Endothelial cell of umbilical vein (primary cell): Measurements from ENCODE around the gene AP2A2. TPM values are rescaled to one million over a fixed set of nuclear protein-coding genes. Genes with fewer than 3 reads are reported as not detected.

ENCODE experiments used
- BruUV-seq: library from RNA; stranded (reverse); fragments of 400-500 nt; replicated peaks from 2 replicates; lab custom pipeline; 2021; lab: Mats Ljungman, UMichigan
- CTCF ChIA-PET: fragments of 300-600, 350-600 bp; sonication (Branson Sonifier 250); formaldehyde crosslinking; loops from one replicate; lab custom pipeline; 2021; ENCODE audit warnings: antibody characterized with exemption, inconsistent platforms; lab: Charles Lee
- POLR2A ChIA-PET: fragments of 300-600, 350-600 bp; sonication (Branson Sonifier 250); formaldehyde crosslinking; loops from one replicate; lab custom pipeline; 2021; ENCODE audit warnings: antibody characterized with exemption, inconsistent platforms; lab: Charles Lee
- DNase-seq: peaks from one replicate; pipeline ENCODE4 v3.0.0-alpha.2; 2011; ENCODE audit warnings: low read depth, low spot score
- FAIRE-seq: peaks from 2 replicates; lab custom pipeline; 2011; peaks lifted over from hg19 to GRCh38; lab: Jason Lieb, UNC
- H2AFZ ChIP-seq: 2 replicates; pipeline ENCODE4 v1.6.0; 2012; ENCODE audit warnings: low read depth, low read length, control low read depth, inconsistent platforms
- H3K27ac ChIP-seq: 2 replicates; pipeline ENCODE4 v1.5.1; 2011; ENCODE audit warnings: low read depth, mild to moderate bottlenecking, control low read depth, low read length, moderate library complexity; ENCODE audit not compliant: insufficient read depth
- H3K27me3 ChIP-seq, 2 experiments: 2 replicates each; pipeline versions ENCODE4 v1.6.0 to v1.6.1; 2011; ENCODE audit warnings: low read length in 2 of 2, mixed read lengths in 1 of 2; ENCODE audit not compliant: control insufficient read depth in 2 of 2, insufficient read depth in 2 of 2
- H3K36me3 ChIP-seq, 2 experiments: 2 replicates in 1 of 2; 3 replicates in 1 of 2; pipeline ENCODE4 v1.5.1; 2011; ENCODE audit warnings: low read length in 2 of 2, mild to moderate bottlenecking in 1 of 2, moderate library complexity in 1 of 2; ENCODE audit not compliant: control insufficient read depth in 2 of 2, insufficient read depth in 2 of 2; ENCODE audit errors: extremely low read depth in 1 of 2
- H3K4me1 ChIP-seq: 3 replicates; pipeline ENCODE4 v1.5.1; 2011; ENCODE audit warnings: mild to moderate bottlenecking, low read length; ENCODE audit not compliant: control insufficient read depth, insufficient read depth; ENCODE audit errors: extremely low read depth
- H3K4me2 ChIP-seq: 2 replicates; pipeline ENCODE4 v1.6.1; 2011; ENCODE audit warnings: low read length, control low read depth, mixed read lengths; ENCODE audit not compliant: insufficient read depth
- H3K4me3 ChIP-seq, 3 experiments: fragments of 200-600 bp in 1 of 3; sonication (generic), shearing (Covaris generic) in 1 of 3; replicated peaks in 1 of 3; 2 replicates each; pipeline ENCODE4 v1.5.1; 2011 to 2016; ENCODE audit warnings: control low read depth in 3 of 3, low read length in 3 of 3, mild to moderate bottlenecking in 2 of 3, inconsistent platforms in 1 of 3, low read depth in 1 of 3, moderate library complexity in 1 of 3; ENCODE audit not compliant: insufficient read depth in 1 of 3
- H3K79me2 ChIP-seq: 2 replicates; pipeline ENCODE4 v1.6.0; 2012; ENCODE audit warnings: low read length, inconsistent platforms; ENCODE audit not compliant: control insufficient read depth, insufficient read depth
- H3K9ac ChIP-seq: replicated peaks from 2 replicates; pipeline ENCODE3; 2011; ENCODE audit warnings: low read length, control low read depth; ENCODE audit not compliant: insufficient read depth; ENCODE audit errors: extremely low read depth
- H3K9me1 ChIP-seq: replicated peaks from 3 replicates; pipeline ENCODE4 v1.6.0; 2011; ENCODE audit warnings: mild to moderate bottlenecking, low read length; ENCODE audit not compliant: control insufficient read depth, insufficient read depth; ENCODE audit errors: extremely low read depth
- H3K9me3 ChIP-seq: replicated peaks from 2 replicates; pipeline ENCODE4 v1.5.1; 2012; ENCODE audit warnings: low read length, inconsistent platforms; ENCODE audit not compliant: control insufficient read depth, insufficient read depth
- H4K20me1 ChIP-seq: replicated peaks from 2 replicates; pipeline ENCODE3; 2011; ENCODE audit warnings: mild to moderate bottlenecking, low read length; ENCODE audit not compliant: control insufficient read depth, insufficient read depth; ENCODE audit errors: extremely low read depth
- EZH2 ChIP-seq: IDR thresholded peaks from 2 replicates; pipeline ENCODE4 v1.6.1; 2012; ENCODE audit warnings: borderline replicate concordance, low read depth, mild to moderate bottlenecking, moderate library complexity, low read length, inconsistent platforms; ENCODE audit not compliant: severe bottlenecking
- FOS ChIP-seq: IDR thresholded peaks from 2 replicates; pipeline ENCODE4 v1.6.1; 2011; ENCODE audit warnings: mild to moderate bottlenecking, low read length, moderate library complexity, borderline replicate concordance; ENCODE audit not compliant: insufficient read depth
- GATA2 ChIP-seq: IDR thresholded peaks from 2 replicates; pipeline ENCODE4 v1.7.0; 2011; ENCODE audit warnings: low read depth, mild to moderate bottlenecking, moderate library complexity, mixed read lengths, low read length; ENCODE audit not compliant: insufficient read length, insufficient read depth
- JUN ChIP-seq: IDR thresholded peaks from 2 replicates; pipeline ENCODE4 v1.6.1; 2011; ENCODE audit warnings: borderline replicate concordance, low read depth; ENCODE audit not compliant: insufficient read length, insufficient read depth
- MYC ChIP-seq: IDR thresholded peaks from one replicate; pipeline ENCODE4 v1.6.1; 2011; ENCODE audit warnings: mild to moderate bottlenecking, low read depth, low read length
- POLR2A ChIP-seq: IDR thresholded peaks from 2 replicates; pipeline ENCODE4 v1.6.1; 2012; ENCODE audit warnings: low read depth, mild to moderate bottlenecking, control low read depth, low read length
- POLR2AphosphoS5 ChIP-seq: IDR thresholded peaks from 2 replicates; pipeline ENCODE4 v1.6.1; 2012; ENCODE audit warnings: low read depth, mild to moderate bottlenecking, control low read depth, low read length, moderate library complexity; ENCODE audit not compliant: insufficient read depth
- dilution Hi-C: fragments of 300-500 bp; cut with MboI; formaldehyde crosslinking; loops from one replicate; pipeline ENCODE4 v1.15.0; 2019; ENCODE audit warnings: low sequenced_read_pairs; ENCODE audit not compliant: extremely low pct_ligation_motif_present
- intact Hi-C: fragments of 100-400 bp; cut with micrococcal nuclease; formaldehyde crosslinking; loops from one replicate; pipeline ENCODE4 v1.10.0; 2022
- polyA plus RNA-seq, 4 experiments: library from polyadenylated mRNA; depleted of rRNA in 3 of 4; stranded (reverse) in 3 of 4; unstranded in 1 of 4; fragments of >200 nt; gene quantifications; 2 replicates each; pipeline versions ENCODE4 v1.2.1 to v1.2.3, GENCODE V29; 2011 to 2012; ENCODE audit warnings: missing spikeins in 1 of 4
- total RNA-seq: library from RNA; stranded (reverse); gene quantifications from 2 replicates; pipeline ENCODE4 v1.2.3, GENCODE V29; 2021
- TF ChIP-seq, protein P1 (sequence below), 2 donors: IDR thresholded peaks; 1 replicate in 1 of 2; 2 replicates in 1 of 2; pipeline ENCODE4 v1.5.1; 2011; ENCODE audit warnings: low read length in 2 of 2, mild to moderate bottlenecking in 2 of 2, moderate library complexity in 2 of 2, control low read depth in 1 of 2, inconsistent platforms in 1 of 2, low read depth in 1 of 2; ENCODE audit not compliant: insufficient read depth in 1 of 2; ENCODE audit errors: extremely low read depth in 1 of 2
- TF ChIP-seq, protein P2 (sequence below): IDR thresholded peaks from 2 replicates; pipeline ENCODE4 v1.6.1; 2011; ENCODE audit not compliant: insufficient read depth, insufficient read length

The AP2A2 gene
- total and polyA plus RNA-seq, 2 donors (not counting 3 experiments of a cell fraction or from before 2014, with no cell fraction given), result 89.5 to 92.6 TPM

DNA sequence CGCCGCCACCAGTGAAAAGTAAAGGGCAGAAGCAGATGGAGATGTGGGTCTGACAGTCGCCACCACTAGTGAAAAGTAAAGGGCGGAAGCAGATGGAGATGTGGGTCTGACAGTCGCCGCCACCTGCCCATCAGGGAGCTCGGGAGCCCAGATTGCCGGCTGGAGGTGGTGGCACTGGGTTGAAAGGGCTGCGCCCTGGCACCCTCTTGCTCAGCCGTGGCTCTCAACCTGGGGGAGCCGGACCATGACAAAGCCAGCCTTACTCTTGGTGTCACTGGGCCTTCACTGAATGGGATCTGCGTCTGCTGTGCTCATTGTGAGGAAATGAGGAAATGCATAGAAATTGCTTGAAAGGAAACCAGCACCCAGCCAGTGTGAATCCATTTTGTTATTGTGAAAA is 36.3 kb downstream of the AP2A2 start:
- DNase-seq (no peak), FAIRE-seq (no peak)
- H3K27me3 ChIP-seq, result no peaks in the 10 kb centered on the region
- no TSS peak for BruUV-seq
- ChIA-PET POLR2A (no interaction called here), CTCF (no interaction called here)
- H2AFZ ChIP-seq, result no peak overlapping the region
- no peak overlapping the region for H3K9ac ChIP-seq
- no peaks in the 10 kb centered on the region for H4K20me1 ChIP-seq
- no peaks in the 10 kb centered on the region for H3K9me1 ChIP-seq
- H3K27ac ChIP-seq, result no peak overlapping the region
- intact Hi-C loops (no loop called here), dilution Hi-C loops (no loop called here)
- peaks cover 3 to 22% of the 10 kb centered on the region in 2 experiments for H3K36me3 ChIP-seq
- H3K9me3 ChIP-seq, result no peaks in the 10 kb centered on the region
- peaks cover 15% of the 10 kb centered on the region for H3K79me2 ChIP-seq
- no peak overlapping the region for H3K4me3 ChIP-seq
- H3K4me1 ChIP-seq, result no peaks in the 10 kb centered on the region
- no peak overlapping the region for H3K4me2 ChIP-seq
- TF ChIP-seq, protein P1, sequence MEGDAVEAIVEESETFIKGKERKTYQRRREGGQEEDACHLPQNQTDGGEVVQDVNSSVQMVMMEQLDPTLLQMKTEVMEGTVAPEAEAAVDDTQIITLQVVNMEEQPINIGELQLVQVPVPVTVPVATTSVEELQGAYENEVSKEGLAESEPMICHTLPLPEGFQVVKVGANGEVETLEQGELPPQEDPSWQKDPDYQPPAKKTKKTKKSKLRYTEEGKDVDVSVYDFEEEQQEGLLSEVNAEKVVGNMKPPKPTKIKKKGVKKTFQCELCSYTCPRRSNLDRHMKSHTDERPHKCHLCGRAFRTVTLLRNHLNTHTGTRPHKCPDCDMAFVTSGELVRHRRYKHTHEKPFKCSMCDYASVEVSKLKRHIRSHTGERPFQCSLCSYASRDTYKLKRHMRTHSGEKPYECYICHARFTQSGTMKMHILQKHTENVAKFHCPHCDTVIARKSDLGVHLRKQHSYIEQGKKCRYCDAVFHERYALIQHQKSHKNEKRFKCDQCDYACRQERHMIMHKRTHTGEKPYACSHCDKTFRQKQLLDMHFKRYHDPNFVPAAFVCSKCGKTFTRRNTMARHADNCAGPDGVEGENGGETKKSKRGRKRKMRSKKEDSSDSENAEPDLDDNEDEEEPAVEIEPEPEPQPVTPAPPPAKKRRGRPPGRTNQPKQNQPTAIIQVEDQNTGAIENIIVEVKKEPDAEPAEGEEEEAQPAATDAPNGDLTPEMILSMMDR (IDR thresholded peaks at IDR 0.05; ENCODE audit: extremely low read depth in 1 of 2, insufficient read depth in 1 of 2, low read depth in 1 of 2, low read length in 2 of 2), result no peak
- no peak for TF ChIP-seq EZH2
- no peak for TF ChIP-seq POLR2A
- no peak for TF ChIP-seq GATA2
- TF ChIP-seq POLR2AphosphoS5, result no peak
- TF ChIP-seq MYC, result no peak
- TF ChIP-seq FOS, result no peak
- TF ChIP-seq, protein P2, sequence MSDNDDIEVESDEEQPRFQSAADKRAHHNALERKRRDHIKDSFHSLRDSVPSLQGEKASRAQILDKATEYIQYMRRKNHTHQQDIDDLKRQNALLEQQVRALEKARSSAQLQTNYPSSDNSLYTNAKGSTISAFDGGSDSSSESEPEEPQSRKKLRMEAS, result no peak
- no peak for TF ChIP-seq JUN
